NCI-H146 treated with DMSO at 0.1 percent for 48 hours (cell line): ENCODE results near the gene NTRK3.
"Not testable (repeated sequence)": the region's sequence is repeated elsewhere in the genome, so short reads cannot be mapped to it uniquely, and the experiment has no call there.

Experiments used
- DNase-seq: peaks from one replicate; lab custom pipeline; 2025; ENCODE audit not compliant: unreplicated experiment; lab: John Stamatoyannopoulos, UW

NTRK3 gene

DNA sequence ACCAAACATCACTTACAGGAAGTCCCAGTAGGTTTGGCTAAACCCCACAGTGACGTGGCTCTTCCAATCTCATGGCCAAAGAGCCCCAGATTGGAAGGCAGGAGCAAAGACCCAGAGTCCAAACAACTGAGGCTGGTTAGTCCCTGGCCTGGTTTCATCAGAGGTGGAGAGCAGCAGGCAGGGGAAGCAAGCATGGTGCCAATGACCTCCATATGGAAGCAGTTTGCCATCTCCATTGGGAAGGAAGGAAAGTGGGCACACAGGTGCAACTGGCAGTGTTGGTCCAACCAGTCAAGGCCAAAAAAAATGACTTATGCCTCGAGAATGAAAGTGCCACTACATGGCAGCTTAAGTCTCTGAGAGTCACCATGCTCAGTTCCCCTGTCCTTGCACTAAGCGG lies 175.9 kb downstream of the NTRK3 start:
- DNase-seq = no peak

DNA sequence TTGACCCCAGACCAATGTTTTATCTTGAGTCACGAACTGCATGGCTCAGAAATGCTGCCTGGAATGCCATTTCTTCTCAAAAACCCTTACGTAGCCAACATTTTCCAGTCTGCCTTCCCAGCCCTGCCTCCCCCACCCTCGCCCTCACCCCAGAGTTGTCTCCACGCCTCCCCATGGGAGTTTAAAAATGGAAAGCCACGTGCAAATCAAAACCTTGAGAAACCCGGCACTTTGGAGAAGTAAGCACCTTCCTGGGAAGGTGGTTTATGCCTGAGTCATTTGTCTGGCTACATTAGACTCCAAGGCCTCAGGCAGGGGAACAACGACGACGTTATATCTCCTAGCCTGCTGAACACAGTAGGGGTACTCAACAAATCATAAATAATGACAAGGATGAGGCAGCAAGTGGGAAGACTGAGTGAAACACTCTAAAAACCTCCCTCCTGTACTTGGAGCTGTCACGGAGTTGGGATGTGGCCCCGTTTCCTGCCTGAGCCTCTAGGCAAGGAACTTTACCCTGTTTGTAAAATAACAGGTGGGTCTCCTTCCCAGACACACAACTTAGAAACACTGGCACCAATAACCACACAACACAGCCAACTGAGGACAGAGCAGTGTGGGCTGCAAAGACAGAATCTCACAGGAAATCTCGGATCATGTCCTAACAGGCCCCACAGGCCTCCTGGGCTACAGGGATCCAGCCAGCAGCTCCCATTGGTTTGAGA lies 179.1 kb downstream of the NTRK3 start:
- DNase-seq = no peak

DNA sequence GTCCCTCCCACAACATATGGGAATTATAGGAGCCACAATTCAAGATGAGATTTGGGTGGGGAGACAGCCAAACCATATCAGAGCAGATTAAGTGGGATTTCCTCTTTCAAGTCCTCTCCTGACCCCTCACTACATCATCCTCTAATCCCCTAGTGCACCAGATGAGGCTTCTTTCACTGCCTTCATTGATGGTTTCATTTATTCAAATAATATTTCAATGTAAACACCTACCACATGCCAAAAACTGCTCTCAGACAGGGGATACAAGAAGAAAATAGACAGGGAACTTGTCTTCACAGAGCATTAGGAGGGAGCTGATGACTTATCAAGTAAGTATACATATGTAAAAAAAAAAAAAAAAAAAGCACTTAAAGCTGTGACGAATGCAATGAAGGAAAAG lies 180.2 kb downstream of the NTRK3 start:
- DNase-seq = no peak

DNA sequence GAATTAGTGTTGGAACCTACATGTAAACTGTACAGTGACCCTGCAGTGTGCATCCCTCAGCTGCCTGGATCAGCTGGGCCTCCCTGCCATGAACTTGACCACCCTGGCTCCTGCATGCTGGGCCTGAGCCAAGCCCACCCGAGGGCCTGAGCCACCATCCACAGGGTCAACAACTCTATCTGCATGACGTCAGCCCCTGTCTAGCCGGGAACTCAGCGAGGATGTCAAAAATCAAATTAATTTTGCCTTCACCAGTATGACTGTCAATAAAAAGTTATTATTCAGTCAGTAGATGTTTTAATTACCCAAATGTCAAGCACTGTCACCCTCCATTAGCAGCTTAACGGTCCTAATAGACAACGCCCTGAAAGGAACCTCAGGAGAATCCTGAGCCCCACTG lies 181.4 kb downstream of the NTRK3 start:
- no peak for DNase-seq

DNA sequence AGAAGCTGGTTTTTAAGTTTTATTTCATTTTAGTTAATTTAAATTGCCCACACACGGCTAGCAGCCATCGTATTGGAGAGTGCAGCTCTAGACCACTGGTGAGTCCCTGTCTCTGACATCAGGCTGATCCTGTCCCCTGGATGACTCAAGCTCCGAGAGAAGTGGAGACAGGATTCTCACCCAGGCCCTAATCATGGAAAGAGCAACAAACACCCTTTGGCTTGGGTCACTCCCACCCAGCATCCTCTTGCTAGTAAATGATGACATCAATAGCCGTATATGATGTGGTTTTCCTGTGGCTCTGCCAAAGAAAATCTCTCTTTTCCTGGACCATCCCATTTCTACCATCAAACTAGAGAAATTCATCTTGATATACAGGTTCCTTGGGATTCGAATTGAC lies 182.2 kb downstream of the NTRK3 start:
- no peak for DNase-seq

DNA sequence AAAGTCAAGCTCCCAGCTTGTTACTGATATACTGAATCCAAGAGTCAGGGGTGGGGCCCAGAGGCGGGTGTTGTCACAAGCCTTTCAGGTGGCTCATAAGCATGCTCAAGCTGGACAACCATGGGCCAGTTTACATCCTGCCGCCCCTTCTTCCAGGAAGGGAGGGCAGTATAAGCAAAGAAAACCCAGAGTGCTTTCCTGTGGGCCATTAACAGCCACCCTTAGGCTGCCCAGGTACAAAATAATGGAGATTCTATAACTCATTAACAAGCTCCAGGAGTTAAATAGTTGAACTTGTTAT lies 183.2 kb downstream of the NTRK3 start:
- no peak for DNase-seq

DNA sequence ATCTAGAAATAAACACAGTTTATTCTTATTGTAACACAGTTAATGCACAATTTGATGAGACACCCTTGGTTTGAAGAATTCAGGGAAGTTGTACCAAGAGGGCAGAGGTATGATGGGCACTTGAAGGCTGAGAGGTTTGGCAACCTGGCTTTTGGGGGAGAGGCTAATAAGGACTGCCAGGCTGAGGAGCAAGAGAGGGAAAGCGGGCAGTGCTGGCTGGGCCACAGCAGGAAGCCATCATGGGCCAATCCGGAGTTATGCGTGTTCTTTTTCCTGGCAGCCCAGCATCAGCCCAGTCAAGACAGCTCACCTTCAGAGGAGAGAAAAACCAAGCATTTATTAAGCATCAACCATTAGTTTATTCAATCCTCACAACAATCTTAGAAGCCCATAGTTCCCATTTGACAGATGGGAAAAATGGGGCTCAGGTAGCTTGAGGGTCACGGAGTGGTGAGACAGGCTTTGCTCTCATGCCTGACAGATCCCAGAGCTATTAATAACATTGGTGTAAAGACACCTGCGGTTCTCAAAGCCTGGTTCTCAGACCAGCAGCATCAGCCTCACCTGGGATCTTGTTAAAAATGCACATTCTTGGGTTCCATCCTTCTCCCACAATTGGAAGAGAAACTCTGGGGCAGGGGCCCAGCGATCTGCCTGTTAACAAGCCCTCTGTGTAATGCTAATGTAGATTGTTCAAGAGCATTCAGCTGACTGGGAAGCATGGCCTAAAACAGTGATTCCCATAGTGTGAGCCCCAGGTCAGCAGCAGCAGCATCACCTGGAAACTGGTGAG lies 183.7 kb downstream of the NTRK3 start:
- DNase-seq = no peak

DNA sequence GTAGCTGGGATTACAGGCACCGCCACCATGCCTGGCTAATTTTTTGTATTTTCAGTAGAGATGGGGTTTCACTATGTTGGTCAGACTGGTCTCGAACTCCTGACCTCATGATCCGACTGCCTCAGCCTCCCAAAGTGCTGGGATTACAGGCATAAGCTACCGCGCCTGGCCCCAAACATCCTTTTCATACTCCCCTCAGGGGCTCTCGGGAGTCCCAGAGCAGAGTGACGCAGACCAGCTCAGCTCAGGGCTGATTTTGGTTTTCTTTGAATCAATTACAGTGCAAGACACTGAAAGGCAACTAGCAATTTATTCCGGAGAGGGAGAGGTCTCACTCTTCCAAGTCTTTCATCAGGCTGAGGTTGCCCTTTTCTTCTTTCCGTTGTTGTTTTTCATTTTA lies 184.4 kb downstream of the NTRK3 start:
- not testable (repeated sequence) for DNase-seq

DNA sequence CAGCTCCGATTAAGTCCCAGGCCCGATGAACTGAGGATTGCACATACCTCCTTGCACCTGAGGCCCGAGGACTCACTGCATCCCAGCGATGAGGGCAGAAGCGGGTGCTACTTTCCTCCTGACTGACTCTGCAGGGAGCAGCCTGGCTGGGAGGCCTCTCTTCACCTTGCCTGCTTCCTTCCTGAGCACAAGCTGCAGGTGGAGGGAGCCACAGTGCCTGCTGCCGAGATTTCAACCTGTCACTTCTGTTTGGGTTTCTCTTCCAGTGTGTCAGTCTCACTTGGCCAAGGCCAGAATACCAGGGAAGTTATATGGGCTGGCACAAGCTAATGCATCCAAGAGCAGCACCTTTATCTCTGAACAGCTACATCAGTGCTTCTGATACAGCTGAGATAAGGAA lies 185.4 kb downstream of the NTRK3 start:
- no peak for DNase-seq

DNA sequence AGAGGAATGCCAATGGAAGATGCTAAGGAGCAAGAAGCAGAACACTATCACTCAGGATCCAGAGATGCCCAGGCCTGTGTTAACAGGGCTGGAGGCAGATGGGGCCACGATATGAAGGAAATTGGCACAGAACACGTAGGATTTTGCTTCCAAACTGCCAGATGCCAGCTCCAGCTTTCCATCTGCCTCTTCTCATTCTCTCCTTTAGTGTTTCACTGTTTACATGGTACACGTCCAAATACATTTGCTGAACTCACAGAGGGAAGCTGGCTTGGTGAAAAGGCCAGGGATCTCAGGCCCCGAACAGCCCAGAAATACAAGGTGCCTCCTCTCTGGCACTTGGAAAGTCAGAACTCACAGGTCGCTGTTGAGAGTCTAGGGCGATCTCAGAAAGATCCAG lies 187.0 kb downstream of the NTRK3 start:
- DNase-seq = no peak

DNA sequence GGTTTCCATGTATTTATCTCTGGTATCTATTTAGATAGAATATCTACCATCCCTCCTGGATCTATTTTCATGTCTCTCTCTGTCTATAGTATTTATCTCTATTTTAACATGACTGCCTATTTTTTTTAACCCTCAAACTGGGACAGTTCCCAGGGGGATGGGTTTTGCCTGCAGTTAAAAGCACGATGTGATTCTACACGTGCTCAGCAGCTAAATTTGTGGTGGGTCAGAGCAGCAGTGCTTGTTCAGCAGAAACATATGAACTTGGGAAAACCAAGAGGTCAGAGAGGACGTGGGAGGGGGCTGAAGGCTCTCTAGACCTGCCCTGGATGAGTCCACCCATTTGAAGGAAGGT lies 189.2 kb downstream of the NTRK3 start:
- no peak for DNase-seq

DNA sequence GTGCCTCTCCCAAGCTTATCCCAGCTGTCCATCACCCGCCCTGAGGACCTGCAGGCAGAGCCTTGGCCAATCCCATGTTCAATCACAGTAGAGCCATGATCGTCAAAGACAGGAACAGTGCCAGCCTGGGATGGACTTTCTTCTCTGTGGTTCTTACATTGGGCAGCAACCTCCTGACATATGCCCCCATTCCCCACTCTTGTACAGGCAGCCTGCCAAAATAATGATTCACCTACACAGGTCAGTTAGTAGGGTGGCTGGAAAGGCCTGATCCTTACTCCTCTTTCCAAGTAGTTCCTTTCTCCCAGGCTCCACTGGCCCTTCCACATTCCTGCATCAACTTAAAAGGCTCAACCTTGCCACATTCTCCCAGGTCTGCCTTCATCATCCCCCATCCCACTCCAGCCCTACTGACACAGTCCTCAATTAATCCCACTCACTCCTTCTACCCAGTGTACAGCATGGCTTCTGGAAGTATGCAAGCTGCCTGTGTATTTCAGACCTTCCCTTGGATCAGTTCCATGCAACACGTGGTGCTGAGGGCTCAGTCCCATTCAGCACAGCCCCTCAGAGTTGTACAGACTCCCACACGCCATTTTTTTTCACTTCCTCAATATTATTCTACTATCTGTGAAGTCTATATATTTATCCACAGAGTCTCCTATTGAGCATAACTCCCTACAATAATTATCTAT lies 189.8 kb downstream of the NTRK3 start:
- no peak for DNase-seq

DNA sequence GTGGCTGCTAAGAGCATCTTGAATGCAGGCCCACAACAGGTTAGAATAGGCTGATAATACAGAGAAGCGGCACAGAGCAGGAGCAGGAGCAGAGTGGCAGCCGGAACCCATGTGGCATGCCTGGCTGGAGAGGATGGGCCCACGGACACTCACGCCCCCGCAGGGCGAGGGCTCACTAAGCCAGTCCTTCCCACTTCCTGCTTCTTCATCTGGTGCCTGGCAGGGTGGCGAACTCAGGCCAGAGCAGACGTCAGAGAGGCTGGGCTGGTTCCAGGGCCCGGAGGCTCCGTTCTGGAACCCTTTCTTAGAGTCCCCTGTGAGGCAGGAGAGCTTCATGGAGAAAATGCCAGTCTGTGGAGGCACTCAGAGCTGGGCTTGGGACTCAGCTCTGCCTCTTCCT lies 195.1 kb downstream of the NTRK3 start:
- no peak for DNase-seq

DNA sequence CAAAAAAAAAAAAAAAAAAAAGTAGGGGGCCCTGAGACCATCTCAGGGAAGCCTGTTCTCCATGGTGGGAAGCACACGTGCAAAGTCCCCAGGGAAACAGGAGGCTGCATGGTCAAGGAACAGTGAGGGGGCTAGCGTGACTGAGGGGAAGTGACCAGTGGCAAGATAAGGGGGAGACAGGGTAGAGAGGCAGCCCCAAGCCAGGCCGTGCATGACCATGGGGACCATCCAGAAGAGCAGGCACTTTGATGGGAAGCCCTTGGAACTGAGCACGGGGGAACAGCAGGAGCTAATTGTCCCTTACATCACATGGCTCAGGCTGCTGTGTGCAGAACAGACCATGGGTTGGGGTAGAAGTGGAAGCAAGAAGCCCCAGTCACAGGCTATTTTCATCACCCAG lies 196.2 kb downstream of the NTRK3 start:
- DNase-seq = no peak

DNA sequence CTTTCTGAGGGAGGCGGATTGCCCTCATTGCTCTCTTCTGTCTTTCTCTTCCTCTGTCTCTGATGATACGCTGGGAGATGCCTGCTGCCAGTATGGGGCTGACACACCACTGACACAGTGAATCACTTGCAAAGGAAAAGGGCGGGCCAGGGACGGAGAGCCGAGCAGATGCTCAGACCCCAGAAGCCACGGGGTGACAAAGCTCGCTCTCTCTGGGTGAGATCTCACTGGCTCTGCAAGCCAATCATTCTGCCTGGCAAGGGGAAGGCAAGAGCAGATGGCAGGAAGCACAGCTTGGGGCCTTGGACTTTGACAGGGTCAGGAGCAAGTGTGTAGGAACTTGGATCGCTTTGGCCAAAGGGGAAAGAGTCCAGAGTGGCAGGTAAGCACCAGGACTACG lies 198.7 kb downstream of the NTRK3 start:
- DNase-seq = no peak

DNA sequence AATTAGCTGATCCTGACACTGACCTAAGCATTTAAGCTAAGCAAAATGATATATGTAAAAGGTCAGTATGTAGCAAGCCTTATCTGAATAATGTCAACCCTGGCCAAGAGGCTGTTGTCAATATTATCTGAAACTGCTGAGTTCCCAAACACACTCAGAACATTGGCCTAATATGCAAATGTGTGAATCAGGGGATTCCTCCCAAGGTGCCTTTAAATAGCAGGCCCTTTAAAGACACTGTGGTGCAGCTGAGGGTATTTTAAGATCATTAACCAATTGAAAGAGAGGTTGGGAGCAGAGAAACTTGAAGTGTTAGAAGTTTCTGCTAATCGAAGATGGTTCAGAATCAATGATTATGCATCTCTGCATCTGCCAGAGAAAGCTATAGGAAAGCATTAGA lies 207.0 kb downstream of the NTRK3 start:
- DNase-seq = no peak

DNA sequence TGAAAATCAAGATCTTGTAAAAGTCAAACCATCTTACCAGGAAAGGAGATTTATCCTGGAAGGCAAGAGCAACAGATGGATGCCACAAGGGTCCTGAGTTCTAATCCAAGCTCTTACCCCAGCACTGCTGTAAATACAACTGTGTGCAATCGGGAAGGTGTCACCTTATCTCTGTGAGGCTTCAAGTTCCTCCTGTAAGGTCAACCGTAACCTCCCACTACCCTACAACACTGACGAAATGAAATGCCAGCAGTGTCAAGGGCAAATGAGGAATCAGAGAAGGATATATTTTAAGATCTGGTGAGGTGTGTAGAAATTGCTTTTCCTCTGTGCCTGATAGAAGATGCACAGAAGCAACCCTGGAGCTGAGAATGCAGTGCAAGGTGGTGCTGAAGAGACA lies 207.8 kb downstream of the NTRK3 start:
- DNase-seq = no peak

DNA sequence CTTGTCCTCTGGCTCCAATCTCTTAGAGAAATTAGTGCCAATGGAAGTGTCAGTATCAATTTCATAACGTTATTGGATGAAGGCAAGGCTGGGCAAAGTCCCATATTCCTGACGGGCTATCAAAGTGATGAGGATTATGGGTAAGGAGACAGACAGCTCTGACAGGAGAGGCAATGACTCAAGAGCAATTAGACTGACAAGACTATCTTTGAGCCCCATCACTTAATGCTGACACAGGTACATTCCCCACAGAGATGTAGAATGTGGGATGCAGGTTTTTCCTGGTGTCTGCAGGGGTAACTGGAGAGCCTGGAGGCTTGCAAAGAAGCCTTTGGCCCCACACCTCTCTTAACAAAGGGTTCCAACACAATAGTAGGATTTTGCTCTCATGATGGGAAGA lies 208.3 kb downstream of the NTRK3 start:
- no peak for DNase-seq

DNA sequence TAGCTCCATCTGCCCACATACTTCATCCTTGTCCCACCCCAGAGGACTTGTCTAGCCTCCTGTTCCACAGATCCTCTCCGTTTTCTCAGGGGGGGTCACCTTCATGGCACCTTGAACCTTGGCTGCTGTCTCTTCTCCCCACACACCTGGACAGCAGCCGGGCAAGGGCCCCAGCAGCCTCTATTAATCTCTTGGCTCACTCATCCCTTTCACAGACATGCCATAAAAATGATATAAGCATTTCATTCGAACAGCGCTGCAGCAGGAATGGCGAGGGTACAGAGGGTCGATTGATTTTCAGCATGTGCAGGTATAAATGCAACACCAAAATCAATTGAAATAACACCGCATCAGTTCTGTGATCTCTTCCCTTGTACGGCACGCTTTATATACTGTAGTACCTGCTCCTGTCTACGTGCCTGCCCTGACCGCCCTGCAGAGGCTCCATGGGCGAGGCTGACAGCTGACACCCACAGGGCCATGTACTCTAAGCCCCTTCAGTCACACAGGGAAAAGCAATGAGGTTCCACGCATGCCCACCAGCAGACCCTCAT lies 209.9 kb downstream of the NTRK3 start:
- DNase-seq = no peak

DNA sequence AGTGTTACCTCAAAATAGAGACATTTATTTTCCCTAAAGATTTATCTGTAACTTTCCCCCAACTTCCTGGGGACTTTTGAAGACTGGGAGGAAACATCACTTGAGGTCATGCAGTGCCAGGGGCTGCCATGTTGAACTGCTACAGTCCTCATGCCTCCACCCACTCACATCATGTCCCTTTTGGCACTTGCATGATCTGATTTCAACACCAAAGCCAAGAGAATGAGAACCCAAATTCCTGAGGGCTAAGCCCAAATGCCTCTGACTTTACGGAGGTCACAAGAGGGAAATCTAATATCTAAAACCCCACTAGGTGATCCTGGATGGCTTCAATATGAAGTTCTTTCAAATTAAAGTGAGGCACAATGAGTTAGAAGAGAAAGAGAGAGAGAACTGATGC lies 213.1 kb downstream of the NTRK3 start:
- no peak for DNase-seq

DNA sequence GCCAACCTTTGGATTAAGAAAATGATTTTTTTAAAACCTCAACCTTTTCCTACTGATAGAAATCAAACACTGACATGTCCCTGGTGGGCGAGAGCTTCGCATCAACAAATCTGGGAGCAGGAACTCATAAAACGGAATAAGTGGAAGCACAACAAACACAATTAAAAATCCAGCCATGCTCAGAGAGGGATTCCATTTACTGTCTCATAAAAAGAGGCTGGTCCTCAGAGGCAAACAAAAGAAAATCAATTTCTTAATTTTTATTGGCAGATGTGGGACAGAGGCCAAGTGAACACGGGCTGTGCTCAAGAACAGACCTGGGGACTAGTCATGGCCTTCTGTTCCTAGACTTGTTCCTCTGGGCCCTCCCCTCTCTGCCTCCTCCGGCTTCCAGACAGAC lies 214.5 kb downstream of the NTRK3 start:
- DNase-seq = no peak

DNA sequence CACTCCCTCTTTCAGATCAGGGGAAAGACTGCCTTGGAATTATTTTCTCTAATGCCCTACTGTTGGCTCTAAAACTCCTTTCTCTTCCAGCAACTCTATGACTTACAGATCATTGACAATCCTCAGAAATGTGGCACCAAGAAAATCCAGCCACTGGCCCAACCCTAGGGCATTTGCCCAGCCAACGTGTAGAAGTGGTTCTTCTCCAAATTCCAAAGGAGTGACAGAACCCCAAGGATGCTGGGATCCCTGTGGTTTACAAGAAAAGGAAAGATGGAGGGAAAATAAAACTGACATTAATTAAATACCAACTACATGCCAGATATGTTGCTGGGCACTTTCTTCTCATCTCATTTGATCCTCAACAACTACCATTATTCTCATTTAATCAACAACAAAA lies 216.0 kb downstream of the NTRK3 start:
- no peak for DNase-seq
